Cardiac fibroblast (primary cell): Measurements from ENCODE around the gene NLRC5.
"Not testable (repeated sequence)": the region's sequence is repeated elsewhere in the genome, so short reads cannot be mapped to it uniquely, and the experiment has no call there.

Experiments used
- DNase-seq, 2 donors: peaks; one replicate each; pipeline versions ENCODE4 v3.0.0 to v3.0.0-alpha.2; 2010; ENCODE audit warnings: low read depth in 2 of 2
- H3K4me3 ChIP-seq, 2 donors: replicated peaks in 1 of 2; 1 replicate in 1 of 2; 2 replicates in 1 of 2; pipeline ENCODE4 v1.5.1; 2011; ENCODE audit warnings: low read depth in 2 of 2, low read length in 2 of 2, mild to moderate bottlenecking in 2 of 2, moderate library complexity in 1 of 2
- TF ChIP-seq, protein P1 (sequence below): IDR thresholded peaks from one replicate; pipeline ENCODE4 v1.5.1; 2011; ENCODE audit warnings: low read depth, mild to moderate bottlenecking, low read length, inconsistent platforms

Gene NLRC5

GRCh38 chr16:57064995-57065394 is 75.6 kb downstream of the NLRC5 start:
- DNase-seq: no peak
- H3K4me3 ChIP-seq: no peak overlapping the region
- TF ChIP-seq, protein P1, sequence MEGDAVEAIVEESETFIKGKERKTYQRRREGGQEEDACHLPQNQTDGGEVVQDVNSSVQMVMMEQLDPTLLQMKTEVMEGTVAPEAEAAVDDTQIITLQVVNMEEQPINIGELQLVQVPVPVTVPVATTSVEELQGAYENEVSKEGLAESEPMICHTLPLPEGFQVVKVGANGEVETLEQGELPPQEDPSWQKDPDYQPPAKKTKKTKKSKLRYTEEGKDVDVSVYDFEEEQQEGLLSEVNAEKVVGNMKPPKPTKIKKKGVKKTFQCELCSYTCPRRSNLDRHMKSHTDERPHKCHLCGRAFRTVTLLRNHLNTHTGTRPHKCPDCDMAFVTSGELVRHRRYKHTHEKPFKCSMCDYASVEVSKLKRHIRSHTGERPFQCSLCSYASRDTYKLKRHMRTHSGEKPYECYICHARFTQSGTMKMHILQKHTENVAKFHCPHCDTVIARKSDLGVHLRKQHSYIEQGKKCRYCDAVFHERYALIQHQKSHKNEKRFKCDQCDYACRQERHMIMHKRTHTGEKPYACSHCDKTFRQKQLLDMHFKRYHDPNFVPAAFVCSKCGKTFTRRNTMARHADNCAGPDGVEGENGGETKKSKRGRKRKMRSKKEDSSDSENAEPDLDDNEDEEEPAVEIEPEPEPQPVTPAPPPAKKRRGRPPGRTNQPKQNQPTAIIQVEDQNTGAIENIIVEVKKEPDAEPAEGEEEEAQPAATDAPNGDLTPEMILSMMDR: no peak

DNA sequence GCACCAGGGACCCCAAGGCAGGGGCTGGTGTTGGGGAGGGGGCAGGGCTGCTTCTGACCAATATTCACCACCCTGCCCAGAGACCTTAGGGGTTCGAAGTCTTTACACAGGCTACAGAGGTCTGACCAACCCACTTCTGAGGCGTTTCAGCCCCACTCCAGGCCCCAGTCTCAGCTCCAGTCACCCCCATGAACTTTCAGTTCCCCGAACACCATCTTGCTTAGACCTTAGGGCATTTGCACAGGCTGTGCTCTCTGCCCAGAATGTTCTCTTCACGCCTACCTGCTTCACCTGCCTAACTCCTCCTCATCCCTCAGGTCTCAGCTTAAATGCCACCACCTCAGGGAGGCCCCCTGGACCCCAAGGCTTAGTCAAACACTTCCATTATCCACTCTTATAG is 77.3 kb downstream of the NLRC5 start:
- H3K4me3 ChIP-seq: no peak overlapping the region
- TF ChIP-seq, protein P1: no peak

GRCh38 chr16:57067347-57067746 is 78.0 kb downstream of the NLRC5 start:
- DNase-seq: no peak
- TF ChIP-seq, protein P1: no peak
- H3K4me3 ChIP-seq: no peak overlapping the region

More for the DNA sequence above, 77.3 kb downstream of the NLRC5 start:
- no peak for DNase-seq

- no peak for DNase-seq
- TF ChIP-seq, protein P1: no peak
- H3K4me3 ChIP-seq: no peak overlapping the region
Observed at GRCh38 chr16:57069053-57069452, 79.7 kb downstream of the NLRC5 start.

- TF ChIP-seq, protein P1: no peak
- no peak overlapping the region for H3K4me3 ChIP-seq
- DNase-seq: no peak
Observed at GRCh38 chr16:57069635-57070370, 80.4 kb downstream of the NLRC5 start.

DNA sequence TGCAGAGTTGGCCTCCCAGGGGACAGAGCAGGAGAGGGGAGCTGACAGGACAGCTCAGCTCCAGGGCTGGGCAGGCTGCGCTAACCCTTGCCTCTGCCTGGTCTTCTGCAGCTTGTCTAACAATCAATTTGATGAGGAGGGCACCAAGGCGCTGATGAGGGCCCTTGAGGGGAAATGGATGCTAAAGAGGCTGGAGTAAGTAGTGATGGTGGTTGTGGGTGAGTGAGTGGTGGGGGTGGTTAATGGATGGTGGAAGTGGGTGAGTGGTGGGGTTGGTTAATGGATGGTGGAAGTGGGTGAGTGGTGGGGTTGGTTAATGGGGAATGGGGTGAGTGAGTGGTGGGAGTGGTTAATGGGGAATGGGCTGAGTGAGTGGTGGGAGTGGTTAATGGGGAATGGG is 81.1 kb downstream of the NLRC5 start:
- TF ChIP-seq, protein P1: no peak
- no peak for DNase-seq
- H3K4me3 ChIP-seq: no peak overlapping the region

- not testable (repeated sequence) for H3K4me3 ChIP-seq, DNase-seq
Observed at GRCh38 chr16:57071081-57071732, 81.8 kb downstream of the NLRC5 start.
